GM06990 (cell line): ENCODE measurements around the gene MICB.

ENCODE experiments used
- DNase-seq: peaks from one replicate; pipeline ENCODE4 v3.0.0-alpha.2; 2011; ENCODE audit not compliant: insufficient read length; ENCODE audit errors: extremely low read depth
- H3K27me3 ChIP-seq: replicated peaks from 2 replicates; pipeline ENCODE4 v1.6.0; 2011; ENCODE audit warnings: low read length; ENCODE audit not compliant: control insufficient read depth, insufficient read depth
- H3K36me3 ChIP-seq: 2 replicates; pipeline ENCODE4 v1.5.1; 2011; ENCODE audit warnings: low read length; ENCODE audit not compliant: control insufficient read depth, insufficient read depth
- H3K4me3 ChIP-seq: replicated peaks from 2 replicates; pipeline ENCODE4 v1.5.1; 2011; ENCODE audit warnings: low read depth, mild to moderate bottlenecking, control low read depth, low read length
- TF ChIP-seq, protein P1 (sequence below): IDR thresholded peaks from 2 replicates; pipeline ENCODE4 v1.5.1; 2011; ENCODE audit warnings: low read length, control low read depth, mild to moderate bottlenecking, inconsistent platforms; ENCODE audit not compliant: insufficient read depth, poor library complexity, severe bottlenecking

MICB gene

GRCh38 chr6:31532644-31533454 is 34.9 kb downstream of the MICB start:
- peaks cover 49% of the 10 kb centered on the region for H3K36me3 ChIP-seq
- H3K4me3 ChIP-seq = no peak overlapping the region
- no peak for DNase-seq
- TF ChIP-seq, protein P1, sequence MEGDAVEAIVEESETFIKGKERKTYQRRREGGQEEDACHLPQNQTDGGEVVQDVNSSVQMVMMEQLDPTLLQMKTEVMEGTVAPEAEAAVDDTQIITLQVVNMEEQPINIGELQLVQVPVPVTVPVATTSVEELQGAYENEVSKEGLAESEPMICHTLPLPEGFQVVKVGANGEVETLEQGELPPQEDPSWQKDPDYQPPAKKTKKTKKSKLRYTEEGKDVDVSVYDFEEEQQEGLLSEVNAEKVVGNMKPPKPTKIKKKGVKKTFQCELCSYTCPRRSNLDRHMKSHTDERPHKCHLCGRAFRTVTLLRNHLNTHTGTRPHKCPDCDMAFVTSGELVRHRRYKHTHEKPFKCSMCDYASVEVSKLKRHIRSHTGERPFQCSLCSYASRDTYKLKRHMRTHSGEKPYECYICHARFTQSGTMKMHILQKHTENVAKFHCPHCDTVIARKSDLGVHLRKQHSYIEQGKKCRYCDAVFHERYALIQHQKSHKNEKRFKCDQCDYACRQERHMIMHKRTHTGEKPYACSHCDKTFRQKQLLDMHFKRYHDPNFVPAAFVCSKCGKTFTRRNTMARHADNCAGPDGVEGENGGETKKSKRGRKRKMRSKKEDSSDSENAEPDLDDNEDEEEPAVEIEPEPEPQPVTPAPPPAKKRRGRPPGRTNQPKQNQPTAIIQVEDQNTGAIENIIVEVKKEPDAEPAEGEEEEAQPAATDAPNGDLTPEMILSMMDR = no peak
- H3K27me3 ChIP-seq = no peaks in the 10 kb centered on the region

GRCh38 chr6:31533455-31533841 is 35.5 kb downstream of the MICB start:
- Histone ChIP-seq H3K4me3 (no peak overlapping the region), H3K27me3 (no peaks in the 10 kb centered on the region), H3K36me3 (peaks cover 54% of the 10 kb centered on the region)
- TF ChIP-seq, protein P1 = no peak
- no peak for DNase-seq

DNA sequence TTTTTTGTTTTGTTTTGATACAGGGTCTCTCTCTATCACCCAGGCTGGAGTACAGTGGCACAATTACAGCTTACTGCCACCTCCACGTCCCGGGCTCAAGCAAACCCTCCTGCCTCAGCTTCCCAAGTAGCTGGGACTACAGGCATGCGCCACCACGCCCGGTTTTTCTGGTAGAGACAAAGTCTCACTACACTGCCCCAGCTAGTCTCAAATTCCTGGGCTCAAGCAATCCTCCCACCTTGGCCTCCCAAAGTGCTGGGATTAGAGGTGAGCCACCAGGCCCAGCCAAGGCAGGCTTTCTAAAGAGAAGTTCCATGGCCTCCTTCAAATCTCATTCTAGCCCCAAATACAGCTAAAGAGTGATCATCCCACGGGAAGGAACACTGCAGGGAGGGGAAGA is 36.1 kb downstream of the MICB start:
- Histone ChIP-seq H3K36me3 (peaks cover 55% of the 10 kb centered on the region), H3K4me3 (no peak overlapping the region), H3K27me3 (no peaks in the 10 kb centered on the region)
- TF ChIP-seq, protein P1 = no peak
- no peak for DNase-seq

DNA sequence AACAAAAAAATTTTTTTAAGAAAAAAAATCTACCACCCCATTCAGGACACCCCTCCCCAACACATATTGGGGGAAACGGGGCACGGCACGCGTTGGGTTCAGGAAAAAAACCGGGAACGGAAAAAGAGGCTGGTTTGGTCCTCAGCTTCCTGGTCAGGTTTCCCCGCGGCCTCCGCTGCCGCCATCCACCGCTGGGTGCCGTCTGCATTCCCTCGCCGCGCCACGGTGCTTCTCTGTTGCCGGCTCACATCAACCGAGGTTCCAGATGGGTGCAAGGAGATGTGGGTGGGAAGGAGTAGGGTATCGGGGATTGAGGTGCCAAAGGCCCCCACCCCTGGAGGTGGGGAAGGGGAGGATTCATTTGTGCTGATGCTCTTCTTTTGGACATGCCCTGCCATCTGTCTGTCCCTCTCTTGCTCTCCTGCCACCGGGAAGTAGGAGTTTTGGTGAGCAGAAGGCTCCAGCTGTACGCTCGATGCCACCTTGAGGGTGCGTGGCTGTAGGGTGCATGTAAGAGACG is 36.6 kb downstream of the MICB start:
- peaks cover 56% of the 10 kb centered on the region for H3K36me3 ChIP-seq
- no peak for DNase-seq
- H3K4me3 ChIP-seq = no peak overlapping the region
- TF ChIP-seq, protein P1 = no peak
- H3K27me3 ChIP-seq = no peaks in the 10 kb centered on the region

- DNase-seq = no peak
- Histone ChIP-seq H3K36me3 (peaks cover 54% of the 10 kb centered on the region), H3K4me3 (no peak overlapping the region), H3K27me3 (no peaks in the 10 kb centered on the region)
- TF ChIP-seq, protein P1 = no peak
Observed at GRCh38 chr6:31535538-31536324, 37.8 kb downstream of the MICB start.
